Activated CD8-positive, alpha-beta memory T cell treated with anti-CD3 and anti-CD28 coated beads for 1 hour (primary cell): Measurements from ENCODE around the gene MS4A14.
"Not testable (repeated sequence)": the region's sequence is repeated elsewhere in the genome, so short reads cannot be mapped to it uniquely, and the experiment has no call there.

Experiments
- DNase-seq, 2 donors: peaks; one replicate each; pipeline ENCODE4 v3.0.0-alpha.2; 2020; ENCODE audit warnings: low read depth in 1 of 2; ENCODE audit errors: extremely low read depth in 1 of 2

MS4A14 gene

GRCh38 chr11:60378354-60378753 lies 17.9 kb upstream of the MS4A14 start, which contains the start of gene MS4A7:
Gene MS4A7 (plus strand): TSS chr11:60378532. CDS start chr11:60383142, 4,610 bp downstream.
- DNase-seq: no peak

DNA sequence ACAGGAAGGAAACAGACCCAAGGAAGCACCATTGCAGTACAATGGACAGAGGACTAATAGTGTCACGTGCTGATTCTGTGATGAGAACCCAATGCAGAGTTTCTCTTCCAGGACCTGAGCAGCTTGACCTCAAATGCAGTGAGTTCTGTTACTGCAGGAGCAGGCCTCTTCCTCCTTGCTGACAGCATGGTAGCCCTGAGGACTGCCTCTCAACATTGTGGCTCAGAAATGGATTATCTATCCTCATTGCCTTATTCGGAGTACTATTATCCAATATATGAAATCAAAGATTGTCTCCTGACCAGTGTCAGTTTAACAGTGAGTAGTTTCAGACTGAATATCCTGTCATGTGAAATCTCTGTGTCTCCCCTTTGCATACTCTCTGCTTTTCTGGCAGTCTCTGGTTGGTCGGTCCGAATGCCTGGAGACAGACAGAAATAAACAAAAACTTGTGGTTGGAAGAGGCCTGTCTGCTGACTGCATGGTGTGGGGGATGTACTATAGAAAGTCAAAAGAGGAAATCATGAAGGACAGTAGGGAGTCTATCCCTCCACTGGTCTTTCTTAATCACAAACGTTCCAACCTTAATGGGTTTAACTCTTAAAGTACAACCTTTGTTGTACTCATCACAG lies 6.9 kb upstream of the MS4A14 start:
- DNase-seq: no peak

- no peak for DNase-seq
These were observed 5.8 kb upstream of the MS4A14 start for GRCh38 chr11:60390419-60390818.

DNA sequence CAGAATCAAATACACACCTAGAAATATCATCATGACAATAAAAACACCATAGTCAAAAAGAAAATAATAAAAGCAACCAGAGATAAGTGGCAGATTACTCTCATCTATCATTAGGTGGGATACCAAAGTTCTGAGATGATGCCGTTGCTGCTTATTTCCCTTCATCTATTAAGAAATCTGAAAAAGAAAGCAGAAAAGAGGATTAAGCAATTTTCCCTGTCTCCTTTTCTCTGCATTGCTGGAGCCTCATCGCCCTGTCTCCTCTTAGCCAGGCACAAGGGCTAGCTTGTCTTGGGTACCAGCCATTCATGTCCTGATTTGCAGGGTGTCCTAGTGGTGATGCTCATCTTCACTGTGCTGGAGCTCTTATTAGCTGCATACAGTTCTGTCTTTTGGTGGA lies 3.9 kb upstream of the MS4A14 start:
- no peak for DNase-seq

DNA sequence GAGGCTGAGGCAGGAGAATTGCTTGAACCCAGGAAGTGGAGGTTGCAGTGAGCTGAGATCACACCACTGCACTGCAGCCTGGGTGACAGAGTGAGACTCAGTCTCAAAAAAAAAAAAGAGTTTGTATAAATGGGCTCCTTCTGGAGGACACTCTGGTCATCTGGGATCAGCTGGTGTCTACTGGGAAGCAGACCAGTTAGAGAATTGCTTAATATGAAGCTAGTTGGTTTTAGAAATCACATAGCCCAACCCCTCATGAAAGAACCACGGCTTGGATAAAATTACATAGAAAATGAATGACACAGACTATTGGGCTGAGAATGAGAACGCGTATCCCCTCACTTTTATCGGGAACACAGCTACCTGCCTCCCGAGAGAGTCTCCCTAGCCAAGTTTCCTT lies 3.2 kb upstream of the MS4A14 start:
- DNase-seq: no peak

GRCh38 chr11:60394666-60395380 lies 1.4 kb upstream of the MS4A14 start:
- DNase-seq: no peak

GRCh38 chr11:60396799-60397198 lies 540 bp downstream of the MS4A14 start:
- no peak for DNase-seq

- no peak for DNase-seq
These were observed 23.8 kb downstream of the MS4A14 start for GRCh38 chr11:60420015-60420414.

DNA sequence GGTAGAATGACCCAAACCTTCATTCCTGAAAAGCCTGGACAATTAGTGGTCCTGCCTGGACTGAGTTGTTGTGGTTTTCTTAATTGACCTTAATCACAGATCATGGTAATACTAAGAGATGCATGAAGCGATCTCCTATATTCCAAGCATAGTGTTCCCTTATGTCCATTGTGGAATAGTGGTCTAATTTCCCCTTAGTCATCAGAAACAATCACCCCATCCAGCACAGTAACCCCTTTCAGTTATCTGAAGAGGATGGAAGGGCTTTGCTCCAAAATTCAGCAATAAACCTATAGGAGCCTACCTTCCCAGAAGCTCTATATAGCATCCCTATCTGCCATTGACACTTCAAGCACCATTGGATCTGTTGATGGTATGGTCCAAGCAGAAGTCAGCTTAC lies 26.4 kb downstream of the MS4A14 start:
- no peak for DNase-seq

GRCh38 chr11:60428517-60428916 lies 32.3 kb downstream of the MS4A14 start:
- DNase-seq: no peak

DNA sequence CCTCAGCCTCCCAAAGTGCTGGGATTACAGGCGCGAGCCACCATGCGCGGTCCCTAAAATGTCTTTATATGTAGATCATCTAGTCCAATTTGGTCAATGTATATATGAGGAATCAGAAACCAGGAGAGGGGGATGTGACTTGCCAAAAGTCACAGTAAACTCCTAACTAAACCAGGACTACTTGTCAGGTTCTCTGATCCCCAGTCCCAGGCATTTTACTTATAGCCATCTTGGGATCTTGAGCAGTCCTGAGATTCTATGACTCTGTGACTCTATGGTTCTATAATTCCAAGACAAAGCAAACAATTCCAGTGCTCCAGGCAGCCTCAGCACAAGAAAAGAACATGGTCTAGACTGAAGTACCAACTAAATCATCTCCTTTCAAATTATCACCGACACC lies 33.0 kb downstream of the MS4A14 start, which contains the start of gene MS4A5:
Gene MS4A5 (plus strand): TSS at position 301 of the 400 bp plus-strand sequence. CDS start 103 bp downstream, outside the sequence.
- DNase-seq: no peak

- no peak for DNase-seq
These were observed 35.0 kb downstream of the MS4A14 start for GRCh38 chr11:60431251-60431650.

- DNase-seq: no peak
These were observed 37.1 kb downstream of the MS4A14 start for GRCh38 chr11:60433401-60433800.

GRCh38 chr11:60447070-60447469 lies 50.8 kb downstream of the MS4A14 start:
- DNase-seq: no peak

DNA sequence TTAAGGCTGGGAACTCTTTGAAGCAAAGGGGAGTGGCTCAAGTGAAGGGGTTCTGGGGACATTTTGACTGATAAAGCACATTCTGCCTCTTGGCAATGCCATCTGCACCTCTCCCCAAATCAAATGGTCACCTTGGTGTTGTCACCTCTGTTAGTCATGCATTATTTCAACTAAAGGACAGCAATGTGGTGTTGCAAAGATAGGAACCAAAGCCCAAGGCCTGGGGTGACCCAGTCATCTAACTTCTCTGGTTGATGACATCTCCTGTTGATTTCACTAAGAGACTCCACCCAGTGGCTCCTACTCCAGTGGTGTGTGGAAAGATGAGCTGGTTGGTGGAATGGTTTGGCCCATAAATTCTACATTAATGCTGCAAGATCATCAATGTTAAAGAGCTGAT lies 51.6 kb downstream of the MS4A14 start:
- no peak for DNase-seq

GRCh38 chr11:60451185-60451584 lies 54.9 kb downstream of the MS4A14 start:
- DNase-seq: not testable (repeated sequence)

DNA sequence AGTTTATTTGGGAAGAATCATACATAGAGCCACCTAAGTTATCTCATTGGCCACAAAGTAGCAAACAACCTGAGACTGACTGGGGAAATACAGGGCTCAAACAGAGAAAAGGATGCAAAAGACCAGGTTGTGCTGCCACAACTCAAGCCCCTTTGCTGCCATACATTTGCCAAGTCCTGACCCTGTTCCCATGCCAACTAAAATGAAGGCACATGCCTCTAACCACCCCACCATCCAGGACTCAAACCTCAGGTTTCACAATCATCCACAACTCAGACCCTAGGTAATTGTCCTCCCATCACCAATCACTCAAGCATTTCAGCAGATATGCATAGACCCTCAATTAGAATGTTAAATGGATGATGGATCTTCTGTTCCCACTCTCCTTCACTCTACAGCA lies 58.0 kb downstream of the MS4A14 start:
- no peak for DNase-seq

DNA sequence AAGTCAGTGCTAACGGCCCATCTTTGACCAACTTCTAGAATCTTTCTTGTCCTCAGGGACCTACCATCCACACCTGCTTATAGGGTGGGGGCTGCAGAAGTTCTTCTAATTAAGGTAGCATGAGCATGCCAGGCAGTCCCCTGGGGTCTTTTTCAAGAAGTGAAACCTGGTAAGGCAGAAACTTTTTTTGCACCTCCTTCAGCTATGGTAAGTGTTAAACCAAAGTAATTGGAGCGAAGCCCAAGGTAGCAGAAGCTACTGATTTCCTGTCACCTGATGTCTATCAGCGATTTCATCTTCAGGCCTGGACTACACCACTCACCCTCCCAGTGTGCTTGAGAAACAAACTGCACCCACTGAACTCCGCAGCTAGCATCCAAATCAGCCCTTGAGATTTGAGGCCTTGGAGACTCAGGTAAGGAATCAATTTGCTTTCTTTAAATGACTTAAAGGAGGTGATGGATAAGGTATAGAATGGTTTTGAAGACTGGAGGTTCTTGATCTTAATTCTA lies 59.3 kb downstream of the MS4A14 start, which contains the start of gene MS4A1:
Gene MS4A1 (plus strand): TSS at position 317 of the 512 bp plus-strand sequence. CDS start 6,528 bp downstream, outside the sequence.
- no peak for DNase-seq

DNA sequence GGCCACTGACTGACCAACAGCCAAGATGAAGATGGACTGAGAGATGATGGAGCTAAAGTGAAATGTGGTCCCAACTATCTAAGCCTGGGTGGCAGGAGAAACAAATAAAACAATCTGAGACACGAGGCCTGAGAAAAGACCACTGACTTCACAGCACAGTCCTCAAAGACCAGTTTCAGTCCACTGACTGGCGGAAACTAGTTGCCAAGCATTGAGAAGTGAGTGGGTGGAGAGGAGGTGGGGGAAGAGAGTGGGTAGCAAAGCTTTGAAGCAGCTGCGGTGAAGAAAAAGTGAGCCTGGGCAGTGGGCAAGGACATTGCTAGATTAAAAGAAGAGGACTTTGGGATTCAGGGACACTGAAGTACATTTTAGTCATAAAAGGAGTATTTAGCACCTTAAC lies 61.3 kb downstream of the MS4A14 start:
- DNase-seq: no peak

DNA sequence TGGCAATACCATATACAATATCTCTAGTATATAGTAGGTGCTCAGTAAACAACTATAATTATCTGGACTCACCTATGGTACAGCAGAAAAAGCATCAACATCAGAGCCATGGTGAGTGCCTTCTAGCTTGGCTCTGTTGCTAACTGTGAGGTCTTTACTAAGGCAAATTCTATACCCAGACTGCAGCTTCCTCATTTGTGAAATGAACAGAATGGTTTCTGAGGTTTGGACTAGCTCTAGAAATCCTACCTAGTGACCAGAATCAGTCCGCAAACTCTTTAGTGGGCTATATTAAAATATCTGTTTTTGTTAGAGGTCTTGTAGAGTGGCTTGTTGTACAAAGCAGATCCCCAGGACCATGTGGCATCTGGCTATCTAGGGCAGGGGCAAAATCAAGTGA lies 63.1 kb downstream of the MS4A14 start:
- DNase-seq: no peak
